ENCODE results near the gene OPCML.

DNA sequence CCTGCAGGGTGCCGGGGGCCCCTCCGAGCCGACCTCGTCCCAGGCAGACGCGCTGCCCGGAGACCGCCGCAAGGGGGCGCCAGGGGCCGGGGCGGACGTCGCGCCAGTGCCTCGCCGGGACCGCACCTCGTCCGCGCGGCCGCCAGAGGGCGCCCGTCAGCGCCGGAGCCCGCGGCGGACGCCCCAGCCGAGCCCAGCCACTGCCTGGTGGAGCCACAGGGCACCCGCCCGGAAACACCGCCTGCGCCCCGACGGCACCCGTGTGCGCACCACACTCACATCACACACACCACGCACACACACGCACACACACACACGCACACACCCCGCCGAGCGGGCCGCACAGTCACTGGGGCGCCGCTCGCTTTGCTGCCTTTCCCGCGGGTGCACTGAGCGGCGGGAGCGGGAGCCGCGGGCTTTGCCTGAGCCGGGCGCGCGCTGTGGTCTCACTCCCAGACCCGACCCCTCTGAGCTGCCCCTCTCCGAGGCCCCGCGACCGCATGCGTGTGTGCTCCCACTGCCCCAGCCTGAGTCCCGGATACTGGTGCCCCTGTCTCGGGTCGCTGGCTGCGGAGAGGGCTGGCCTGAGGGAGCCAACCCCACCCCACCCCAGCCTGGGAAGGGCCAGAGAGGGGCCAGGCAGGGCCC lies 449.3 kb downstream of the OPCML start:
- TF ChIP-seq, protein P1, sequence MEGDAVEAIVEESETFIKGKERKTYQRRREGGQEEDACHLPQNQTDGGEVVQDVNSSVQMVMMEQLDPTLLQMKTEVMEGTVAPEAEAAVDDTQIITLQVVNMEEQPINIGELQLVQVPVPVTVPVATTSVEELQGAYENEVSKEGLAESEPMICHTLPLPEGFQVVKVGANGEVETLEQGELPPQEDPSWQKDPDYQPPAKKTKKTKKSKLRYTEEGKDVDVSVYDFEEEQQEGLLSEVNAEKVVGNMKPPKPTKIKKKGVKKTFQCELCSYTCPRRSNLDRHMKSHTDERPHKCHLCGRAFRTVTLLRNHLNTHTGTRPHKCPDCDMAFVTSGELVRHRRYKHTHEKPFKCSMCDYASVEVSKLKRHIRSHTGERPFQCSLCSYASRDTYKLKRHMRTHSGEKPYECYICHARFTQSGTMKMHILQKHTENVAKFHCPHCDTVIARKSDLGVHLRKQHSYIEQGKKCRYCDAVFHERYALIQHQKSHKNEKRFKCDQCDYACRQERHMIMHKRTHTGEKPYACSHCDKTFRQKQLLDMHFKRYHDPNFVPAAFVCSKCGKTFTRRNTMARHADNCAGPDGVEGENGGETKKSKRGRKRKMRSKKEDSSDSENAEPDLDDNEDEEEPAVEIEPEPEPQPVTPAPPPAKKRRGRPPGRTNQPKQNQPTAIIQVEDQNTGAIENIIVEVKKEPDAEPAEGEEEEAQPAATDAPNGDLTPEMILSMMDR (IDR thresholded peaks at IDR 0.05): peak; percentile 22
- no peak for TF ChIP-seq EZH2 (IDR thresholded peaks at IDR 0.05; ENCODE audit: borderline replicate concordance, insufficient read depth, low read depth, low read length, poor library complexity, severe bottlenecking)
